Mesenchymal stem cell (in vitro differentiated cells and primary cell): Measurements from ENCODE around the gene POLD4.

Experiments used
- DNase-seq: peaks from one replicate; pipeline ENCODE4 v3.0.0-alpha.2; 2013
- H2AFZ ChIP-seq: one replicate; pipeline ENCODE4 v1.6.1; 2013; ENCODE audit warnings: low read depth, mild to moderate bottlenecking, control low read depth, inconsistent platforms, low read length, moderate library complexity
- H2AK5ac ChIP-seq: 2 replicates; pipeline ENCODE4 v1.6.1; 2013; ENCODE audit warnings: low read length, moderate library complexity, mild to moderate bottlenecking, inconsistent platforms; ENCODE audit not compliant: severe bottlenecking
- H2BK120ac ChIP-seq: one replicate; pipeline ENCODE4 v1.6.1; 2013; ENCODE audit warnings: low read depth, mild to moderate bottlenecking, inconsistent platforms, low read length, moderate library complexity
- H2BK12ac ChIP-seq, 2 experiments: one replicate each; pipeline ENCODE4 v1.6.1; 2013; ENCODE audit warnings: inconsistent platforms in 2 of 2, low read length in 2 of 2, mild to moderate bottlenecking in 2 of 2, moderate library complexity in 2 of 2, control low read depth in 1 of 2
- H2BK15ac ChIP-seq: one replicate; pipeline ENCODE4 v1.6.1; 2013; ENCODE audit warnings: mild to moderate bottlenecking, low read depth, inconsistent platforms; ENCODE audit not compliant: poor library complexity, severe bottlenecking
- H2BK5ac ChIP-seq: 2 replicates; pipeline ENCODE4 v1.6.1; 2013; ENCODE audit warnings: low read depth, mild to moderate bottlenecking, low read length, control low read depth, inconsistent platforms; ENCODE audit not compliant: poor library complexity, severe bottlenecking
- H3K14ac ChIP-seq, 2 experiments: one replicate each; pipeline ENCODE4 v1.6.1; 2013; ENCODE audit warnings: inconsistent platforms in 2 of 2, low read length in 2 of 2, control low read depth in 1 of 2, mild to moderate bottlenecking in 1 of 2, moderate library complexity in 1 of 2
- H3K18ac ChIP-seq, 2 experiments: one replicate each; pipeline ENCODE4 v1.6.1; 2013; ENCODE audit warnings: inconsistent platforms in 2 of 2, low read length in 2 of 2, control low read depth in 1 of 2, low read depth in 1 of 2, mild to moderate bottlenecking in 1 of 2
- H3K23ac ChIP-seq, 2 experiments: one replicate each; pipeline ENCODE4 v1.6.1; 2013; ENCODE audit warnings: inconsistent platforms in 2 of 2, low read length in 2 of 2, mild to moderate bottlenecking in 2 of 2, moderate library complexity in 2 of 2, control low read depth in 1 of 2
- H3K27ac ChIP-seq: 2 replicates; pipeline ENCODE4 v1.5.1; 2013; ENCODE audit warnings: mild to moderate bottlenecking, moderate library complexity, low read length, control low read depth, inconsistent platforms; ENCODE audit not compliant: poor library complexity, severe bottlenecking
- H3K27me3 ChIP-seq, 2 experiments: 2 replicates each; pipeline versions ENCODE4 v1.6.1 to v1.7.0; 2013; ENCODE audit warnings: low read length in 2 of 2, mild to moderate bottlenecking in 2 of 2, moderate library complexity in 2 of 2, control low read depth in 1 of 2, inconsistent platforms in 1 of 2; ENCODE audit not compliant: control insufficient read depth in 1 of 2, insufficient read depth in 1 of 2
- H3K36me3 ChIP-seq, 2 experiments: 2 replicates each; pipeline versions ENCODE4 v1.6.1 to v1.7.0; 2013; ENCODE audit warnings: low read length in 2 of 2, control low read depth in 1 of 2, inconsistent platforms in 1 of 2, low read depth in 1 of 2, mild to moderate bottlenecking in 1 of 2; ENCODE audit not compliant: insufficient read depth in 2 of 2, control insufficient read depth in 1 of 2
- H3K4ac ChIP-seq, 2 experiments: one replicate each; pipeline ENCODE4 v1.6.1; 2013; ENCODE audit warnings: inconsistent platforms in 2 of 2, low read length in 2 of 2, mild to moderate bottlenecking in 2 of 2, moderate library complexity in 2 of 2, control low read depth in 1 of 2, low read depth in 1 of 2
- H3K4me1 ChIP-seq: 2 replicates; pipeline ENCODE4 v1.6.1; 2013; ENCODE audit warnings: low read depth, low read length, control low read depth; ENCODE audit not compliant: control insufficient read depth, insufficient read depth
- H3K4me2 ChIP-seq: 2 replicates; pipeline ENCODE4 v1.6.1; 2013; ENCODE audit warnings: low read length, mild to moderate bottlenecking, inconsistent platforms; ENCODE audit not compliant: poor library complexity, severe bottlenecking
- H3K4me3 ChIP-seq, 2 experiments: 2 replicates each; pipeline versions ENCODE4 v1.5.1 to v1.7.0; 2013; ENCODE audit warnings: low read length in 2 of 2, mild to moderate bottlenecking in 2 of 2, control low read depth in 1 of 2, low read depth in 1 of 2; ENCODE audit not compliant: insufficient read depth in 1 of 2
- H3K79me1 ChIP-seq: replicated peaks from 2 replicates; pipeline ENCODE4 v1.6.1; 2013; ENCODE audit warnings: mild to moderate bottlenecking, control low read depth, low read length, inconsistent platforms; ENCODE audit not compliant: poor library complexity, severe bottlenecking
- H3K9ac ChIP-seq: 2 replicates; pipeline ENCODE4 v1.7.0; 2013; ENCODE audit warnings: mild to moderate bottlenecking, low read length, moderate library complexity
- H3K9me3 ChIP-seq: 2 replicates; pipeline ENCODE4 v1.7.0; 2013; ENCODE audit warnings: mild to moderate bottlenecking, low read length; ENCODE audit not compliant: control insufficient read depth
- H4K8ac ChIP-seq: one replicate; pipeline ENCODE4 v1.6.1; 2013; ENCODE audit warnings: inconsistent platforms, mild to moderate bottlenecking, low read length, moderate library complexity
- H4K91ac ChIP-seq: one replicate; pipeline ENCODE4 v1.6.1; 2013; ENCODE audit warnings: mild to moderate bottlenecking, low read length, inconsistent platforms
- WGBS: methylation state at CpG from one replicate; pipeline ENCODE4 v1.1.7; 2013; ENCODE audit warnings: mixed read lengths; 5-methylcytosine and 5-hydroxymethylcytosine counted together

POLD4 gene

DNA sequence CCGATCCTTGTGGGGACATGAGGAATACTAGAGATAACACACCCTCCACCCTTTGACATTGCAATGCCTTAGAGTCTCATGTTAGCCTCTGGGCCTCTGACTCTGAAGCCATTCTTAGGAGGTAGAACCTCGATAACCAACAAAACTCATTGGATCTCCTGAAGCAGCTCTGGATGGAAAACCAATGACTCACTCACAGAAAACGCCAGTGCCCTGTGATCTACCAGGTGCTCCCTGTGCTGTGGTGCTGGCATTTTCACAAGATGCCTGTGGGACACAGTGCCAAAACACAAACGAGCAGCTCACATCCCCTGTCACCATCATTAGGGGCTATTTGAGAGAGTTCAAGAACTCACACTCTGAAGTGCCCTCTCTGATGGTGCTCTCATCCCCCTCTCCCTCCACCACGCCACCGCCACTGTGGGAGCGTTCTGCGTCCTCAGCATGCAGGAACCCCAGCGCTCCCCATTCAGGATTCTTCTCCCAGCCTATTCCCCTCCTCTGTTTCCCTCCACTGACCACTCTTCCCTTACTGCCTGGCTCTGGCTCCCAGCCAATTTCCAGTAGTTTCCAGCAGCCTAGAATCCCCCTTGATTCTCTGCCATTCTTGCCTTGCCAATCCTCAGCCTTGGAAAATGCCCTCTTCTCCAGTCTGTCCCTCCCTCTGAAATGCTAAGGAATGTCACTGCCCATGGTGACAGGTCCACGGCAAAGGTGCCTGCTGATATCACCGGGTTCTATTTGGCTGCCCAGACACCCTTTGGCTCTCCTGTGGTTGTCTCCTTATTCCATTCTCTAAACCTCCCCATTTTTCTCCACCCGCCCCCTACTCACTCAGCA, 4.7 kb upstream of the POLD4 start:
- H3K36me3 ChIP-seq = peaks cover 5 to 18% of the 10 kb centered on the region in 2 experiments
- H2BK120ac ChIP-seq = no peak overlapping the region
- no peak overlapping the region for H3K18ac ChIP-seq
- H3K27ac ChIP-seq = peak overlapping the region; percentile 72
- peak overlapping the region; percentile 66 for H2AK5ac ChIP-seq
- peak overlapping the region; percentile 76 for H3K9ac ChIP-seq
- H2BK5ac ChIP-seq = no peak overlapping the region
- H3K4me3 ChIP-seq = no peak overlapping the region
- no peak overlapping the region for H2AFZ ChIP-seq
- H2BK15ac ChIP-seq = no peak overlapping the region
- no peak overlapping the region for H3K23ac ChIP-seq
- peaks cover 42% of the 10 kb centered on the region for H3K4me1 ChIP-seq
- H3K9me3 ChIP-seq = no peaks in the 10 kb centered on the region
- WGBS = 88% methylated on average over 12 of the region's 12 CpGs
- H4K8ac ChIP-seq = peak overlapping the region; percentile 28
- H4K91ac ChIP-seq = peak overlapping the region; percentile 6
- no peaks in the 10 kb centered on the region for H3K27me3 ChIP-seq
- peak overlapping the region in 1 of 2 experiments; percentile 63 for H3K4ac ChIP-seq
- H3K79me1 ChIP-seq = peaks cover 14% of the 10 kb centered on the region
- no peak overlapping the region for H3K4me2 ChIP-seq
- DNase-seq = peak; percentile 49
- H3K14ac ChIP-seq = peak overlapping the region in 1 of 2 experiments; percentile 79
- peak overlapping the region; percentile 9 to 57 for H2BK12ac ChIP-seq

DNA sequence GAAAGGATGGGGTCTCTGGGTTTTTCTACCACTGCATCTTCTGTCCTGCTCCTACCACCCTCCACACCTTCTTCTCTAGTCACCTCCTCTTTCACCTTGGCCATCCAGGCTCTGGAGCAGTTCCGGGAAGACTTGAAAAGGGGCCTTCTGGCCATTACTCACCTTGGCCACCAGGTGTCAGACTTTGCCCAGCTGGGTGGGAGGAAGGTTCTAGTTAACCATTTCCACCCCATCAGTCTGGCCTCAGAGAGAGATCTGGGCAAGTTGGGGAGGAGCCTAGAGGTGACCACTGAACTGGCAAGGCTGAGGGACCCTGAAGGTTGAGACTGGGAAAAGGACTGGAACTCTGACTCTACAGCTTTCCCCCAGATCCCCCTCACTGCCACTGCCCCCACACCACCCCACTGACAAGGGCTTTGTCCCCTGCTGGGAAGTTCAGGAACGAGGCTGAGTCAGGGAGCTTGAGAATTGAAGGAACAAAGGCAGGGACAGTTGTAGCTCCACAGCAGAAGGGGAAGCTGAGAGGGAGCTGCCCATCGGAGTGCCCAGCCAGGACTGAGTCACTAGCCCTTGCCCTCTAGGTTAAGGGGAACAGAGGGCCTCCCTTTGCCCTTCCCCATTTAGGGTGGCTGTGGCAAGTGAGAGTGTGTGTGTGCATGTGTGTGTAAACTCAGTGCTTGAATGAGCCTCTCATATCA, 3.7 kb upstream of the POLD4 start:
- no peak overlapping the region for H3K23ac ChIP-seq
- H2AK5ac ChIP-seq = peak overlapping the region; percentile 34
- no peak overlapping the region for H3K4me3 ChIP-seq
- peak overlapping the region; percentile 15 for H2AFZ ChIP-seq
- H3K14ac ChIP-seq = peak overlapping the region in 1 of 2 experiments; percentile 93
- peak overlapping the region; percentile 91 for H4K91ac ChIP-seq
- H3K9me3 ChIP-seq = no peaks in the 10 kb centered on the region
- H3K4me2 ChIP-seq = no peak overlapping the region
- H3K36me3 ChIP-seq = peaks cover 3 to 8% of the 10 kb centered on the region in 2 experiments
- H4K8ac ChIP-seq = peak overlapping the region; percentile 87
- H2BK15ac ChIP-seq = peak overlapping the region; percentile 97
- peak overlapping the region; percentile 85 to 92 for H3K4ac ChIP-seq
- peaks cover 13% of the 10 kb centered on the region for H3K79me1 ChIP-seq
- peak overlapping the region; percentile 96 for H3K27ac ChIP-seq
- peaks cover 46% of the 10 kb centered on the region for H3K4me1 ChIP-seq
- H2BK5ac ChIP-seq = peak overlapping the region; percentile 74
- H2BK120ac ChIP-seq = peak overlapping the region; percentile 77
- WGBS = 23% methylated on average over 3 of the region's 3 CpGs
- H3K18ac ChIP-seq = peak overlapping the region; percentile 76 to 97
- peak; percentile 85 for DNase-seq
- no peaks in the 10 kb centered on the region for H3K27me3 ChIP-seq
- peak overlapping the region; percentile 49 to 97 for H2BK12ac ChIP-seq
- H3K9ac ChIP-seq = peak overlapping the region; percentile 76

DNA sequence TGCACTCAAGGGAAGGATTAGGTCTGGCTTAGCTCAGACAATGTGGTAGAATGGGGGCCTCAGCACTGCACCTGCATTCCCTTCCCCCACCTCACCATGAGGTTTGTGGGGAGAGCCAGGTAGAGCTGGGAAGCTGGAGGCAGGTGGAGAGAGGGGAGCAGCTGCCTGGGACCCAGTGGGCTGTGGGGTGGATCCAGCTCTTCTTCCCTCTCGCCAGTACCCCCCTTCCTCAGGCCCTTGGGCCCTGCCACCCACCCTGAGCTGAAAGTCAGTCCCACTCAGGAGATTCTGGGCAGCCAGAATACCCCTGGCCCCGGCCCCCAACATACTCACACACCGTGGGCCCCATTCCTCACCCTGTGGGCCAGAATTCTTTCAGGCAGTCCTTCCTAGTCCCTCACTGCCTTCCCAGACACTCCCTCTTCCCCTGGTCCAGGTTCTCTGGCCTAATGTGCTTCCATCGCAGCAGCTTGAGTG, 3.1 kb upstream of the POLD4 start:
- Histone ChIP-seq H3K4ac (peak overlapping the region; percentile 79 to 92), H3K23ac (peak overlapping the region in 1 of 2 experiments; percentile 2), H2BK15ac (peak overlapping the region; percentile 97), H3K9ac (peak overlapping the region; percentile 76), H3K14ac (peak overlapping the region in 1 of 2 experiments; percentile 13), H3K4me1 (peaks cover 50% of the 10 kb centered on the region), H2BK120ac (peak overlapping the region; percentile 77), H3K36me3 (peaks cover 3 to 6% of the 10 kb centered on the region in 2 experiments), H3K4me3 (no peak overlapping the region), H4K8ac (peak overlapping the region; percentile 87), H3K79me1 (peaks cover 7% of the 10 kb centered on the region), H2AFZ (no peak overlapping the region), H2AK5ac (peak overlapping the region; percentile 8), H3K4me2 (no peak overlapping the region), H3K18ac (peak overlapping the region; percentile 46 to 76), H2BK12ac (peak overlapping the region; percentile 6 to 49), H3K27me3 (no peaks in the 10 kb centered on the region), H4K91ac (peak overlapping the region; percentile 89), H2BK5ac (peak overlapping the region; percentile 74), H3K9me3 (no peaks in the 10 kb centered on the region), H3K27ac (peak overlapping the region; percentile 96)
- no peak for DNase-seq
- 32% methylated on average over 4 of the region's 4 CpGs for WGBS
